WERI-Rb-1 (cell line): Measurements from ENCODE around the gene DICER1.

Experiments used
- DNase-seq: peaks from one replicate; pipeline ENCODE4 v3.0.0-alpha.2; 2020
- H3K27ac ChIP-seq: fragments of 250-450 bp; sonication (Bioruptor Pico); 2 replicates; pipeline ENCODE4 v1.5.1; 2020; ENCODE audit warnings: mild to moderate bottlenecking, moderate library complexity
- H3K27me3 ChIP-seq: fragments of 250-450 bp; sonication (Bioruptor Pico); 2 replicates; pipeline ENCODE4 v1.5.1; 2021; ENCODE audit warnings: mild to moderate bottlenecking, low read depth, moderate library complexity; ENCODE audit not compliant: insufficient read depth, severe bottlenecking
- H3K36me3 ChIP-seq: fragments of 250-450 bp; sonication (Bioruptor Pico); 2 replicates; pipeline ENCODE4 v1.5.1; 2020; ENCODE audit warnings: mild to moderate bottlenecking, moderate library complexity
- H3K4me3 ChIP-seq: 2 replicates; pipeline ENCODE4 v1.5.1; 2011; ENCODE audit warnings: low read depth, mild to moderate bottlenecking, control low read depth, low read length
- H3K9me3 ChIP-seq: fragments of 250-450 bp; sonication (Bioruptor Pico); 2 replicates; pipeline ENCODE4 v1.5.1; 2021; ENCODE audit warnings: mild to moderate bottlenecking, moderate library complexity; ENCODE audit not compliant: severe bottlenecking
- TF ChIP-seq, protein P1 (sequence below): IDR thresholded peaks from 2 replicates; pipeline ENCODE4 v1.5.1; 2011; ENCODE audit warnings: low read depth, mild to moderate bottlenecking, control low read depth, inconsistent platforms, low read length

DICER1 gene

DNA sequence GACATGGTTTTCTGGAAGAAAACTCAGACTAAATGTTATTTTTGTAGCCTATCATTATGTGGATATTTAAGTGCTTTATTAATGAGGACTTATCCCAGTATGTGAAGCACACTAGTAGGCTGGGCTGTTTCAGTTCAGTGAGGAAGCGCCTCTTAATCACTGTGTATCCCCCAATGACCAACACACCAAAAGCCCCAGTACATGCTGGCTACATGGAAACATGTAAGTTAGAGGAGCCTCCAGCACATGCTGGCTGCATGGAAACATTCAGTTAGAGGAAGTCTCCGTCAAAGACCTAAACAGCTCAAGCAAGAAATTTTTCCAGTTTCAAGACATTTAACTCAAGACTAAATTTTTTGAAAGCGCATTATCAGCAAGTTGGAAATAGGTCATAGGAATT, 26.8 kb downstream of the DICER1 start:
- no peak overlapping the region for H3K27ac ChIP-seq
- H3K9me3 ChIP-seq: no peaks in the 10 kb centered on the region
- H3K27me3 ChIP-seq: no peaks in the 10 kb centered on the region
- H3K4me3 ChIP-seq: no peak overlapping the region
- DNase-seq: no peak
- TF ChIP-seq, protein P1, sequence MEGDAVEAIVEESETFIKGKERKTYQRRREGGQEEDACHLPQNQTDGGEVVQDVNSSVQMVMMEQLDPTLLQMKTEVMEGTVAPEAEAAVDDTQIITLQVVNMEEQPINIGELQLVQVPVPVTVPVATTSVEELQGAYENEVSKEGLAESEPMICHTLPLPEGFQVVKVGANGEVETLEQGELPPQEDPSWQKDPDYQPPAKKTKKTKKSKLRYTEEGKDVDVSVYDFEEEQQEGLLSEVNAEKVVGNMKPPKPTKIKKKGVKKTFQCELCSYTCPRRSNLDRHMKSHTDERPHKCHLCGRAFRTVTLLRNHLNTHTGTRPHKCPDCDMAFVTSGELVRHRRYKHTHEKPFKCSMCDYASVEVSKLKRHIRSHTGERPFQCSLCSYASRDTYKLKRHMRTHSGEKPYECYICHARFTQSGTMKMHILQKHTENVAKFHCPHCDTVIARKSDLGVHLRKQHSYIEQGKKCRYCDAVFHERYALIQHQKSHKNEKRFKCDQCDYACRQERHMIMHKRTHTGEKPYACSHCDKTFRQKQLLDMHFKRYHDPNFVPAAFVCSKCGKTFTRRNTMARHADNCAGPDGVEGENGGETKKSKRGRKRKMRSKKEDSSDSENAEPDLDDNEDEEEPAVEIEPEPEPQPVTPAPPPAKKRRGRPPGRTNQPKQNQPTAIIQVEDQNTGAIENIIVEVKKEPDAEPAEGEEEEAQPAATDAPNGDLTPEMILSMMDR: no peak
- peaks cover 53% of the 10 kb centered on the region for H3K36me3 ChIP-seq

DNA sequence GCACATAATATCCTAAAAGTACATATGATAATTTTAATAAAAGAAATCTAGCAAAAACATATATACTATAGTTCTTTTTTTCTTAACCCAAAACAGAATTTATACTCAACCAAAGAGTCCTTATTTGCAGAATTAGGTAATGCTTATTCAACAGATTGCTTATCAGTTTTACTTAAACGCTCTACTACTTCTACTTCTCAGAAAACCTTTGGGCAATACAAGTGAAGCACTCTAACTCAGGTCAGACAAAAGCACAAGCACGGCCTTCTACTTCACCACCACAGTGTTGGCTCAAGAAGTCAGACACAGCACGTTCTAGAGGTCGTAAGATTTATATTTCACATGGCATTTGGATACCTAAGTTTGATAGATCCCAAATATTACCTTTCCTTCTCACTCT, 29.2 kb downstream of the DICER1 start:
- H3K36me3 ChIP-seq: peaks cover 62% of the 10 kb centered on the region

DNA sequence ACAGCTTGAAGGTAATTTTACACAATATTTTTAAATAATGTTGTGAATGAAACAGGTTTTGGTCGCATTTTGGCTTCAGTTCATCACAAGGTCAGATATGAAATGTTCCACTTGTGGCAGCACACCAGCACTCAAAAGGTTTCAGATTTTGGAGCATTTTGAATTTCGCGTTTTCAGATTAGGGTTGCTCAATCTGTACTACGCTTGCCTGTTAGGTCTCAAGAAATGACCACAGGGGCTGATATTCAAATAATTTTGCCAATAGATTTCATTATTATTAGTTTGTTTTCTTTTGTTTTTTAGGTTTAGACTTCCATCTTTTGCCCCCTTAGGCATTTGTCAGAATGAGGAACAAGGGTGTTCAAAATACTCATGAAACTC, 29.8 kb downstream of the DICER1 start:
- Histone ChIP-seq H3K27ac (no peak overlapping the region), H3K9me3 (no peaks in the 10 kb centered on the region), H3K4me3 (no peak overlapping the region), H3K36me3 (peaks cover 59% of the 10 kb centered on the region), H3K27me3 (no peaks in the 10 kb centered on the region)
- DNase-seq: no peak
- TF ChIP-seq, protein P1: no peak

More for the DNA sequence above, 29.2 kb downstream of the DICER1 start:
- Histone ChIP-seq H3K4me3 (no peak overlapping the region), H3K27ac (no peak overlapping the region), H3K9me3 (no peaks in the 10 kb centered on the region), H3K27me3 (no peaks in the 10 kb centered on the region)
- no peak for DNase-seq
- TF ChIP-seq, protein P1: no peak

DNA sequence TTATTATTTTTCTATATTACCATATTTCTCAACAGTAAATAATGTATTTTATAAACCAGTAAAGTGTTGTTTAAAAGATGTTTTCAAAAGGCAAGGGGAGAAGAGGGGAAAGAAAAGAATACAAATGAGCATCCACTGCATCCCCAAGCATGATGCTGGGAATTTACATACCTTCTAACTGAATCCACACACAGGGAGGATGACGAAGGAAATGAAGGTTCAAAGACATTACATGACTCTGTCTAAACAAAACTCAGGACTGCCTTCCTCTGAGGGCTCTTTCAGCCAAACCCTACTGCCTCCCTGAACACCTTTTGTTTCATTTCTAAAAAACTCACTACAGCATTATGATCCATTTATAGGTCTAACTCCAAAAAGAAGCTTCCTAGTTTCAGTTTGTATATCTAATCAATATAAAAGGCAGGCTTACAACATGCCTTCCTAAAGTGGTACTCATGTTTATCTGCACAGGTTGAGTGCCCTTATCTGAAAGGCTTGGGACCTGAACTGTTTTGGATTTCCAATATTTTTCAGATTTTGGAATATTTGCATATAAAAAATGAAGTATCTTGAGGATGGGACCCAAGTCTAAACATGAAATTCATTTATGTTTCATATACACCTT, 30.3 kb downstream of the DICER1 start:
- no peak overlapping the region for H3K4me3 ChIP-seq
- TF ChIP-seq, protein P1: no peak
- no peak for DNase-seq
- H3K27ac ChIP-seq: no peak overlapping the region
- H3K27me3 ChIP-seq: no peaks in the 10 kb centered on the region
- H3K36me3 ChIP-seq: peaks cover 54% of the 10 kb centered on the region
- no peaks in the 10 kb centered on the region for H3K9me3 ChIP-seq

DNA sequence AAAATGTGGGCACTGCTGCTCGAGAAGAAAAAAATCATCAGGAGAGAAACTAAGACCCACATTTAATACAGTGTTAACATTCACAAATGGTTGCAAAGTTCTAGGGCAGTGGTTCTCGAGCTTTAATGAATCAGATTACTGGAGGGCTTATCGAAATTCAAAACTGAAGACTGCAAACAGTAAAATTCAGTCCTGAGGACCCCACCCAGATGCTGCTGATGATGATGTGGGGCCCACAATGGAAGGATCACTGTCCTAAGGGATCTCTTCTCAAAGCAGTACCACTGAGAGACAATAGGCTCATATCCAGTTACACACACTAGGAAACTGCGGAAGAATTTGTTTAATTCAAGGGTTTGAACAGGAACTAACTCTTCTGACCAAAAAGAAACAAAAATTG, 31.4 kb downstream of the DICER1 start:
- H3K36me3 ChIP-seq: peaks cover 45% of the 10 kb centered on the region

More for the DNA sequence above, 31.4 kb downstream of the DICER1 start:
- H3K27ac ChIP-seq: no peak overlapping the region
- no peak for DNase-seq
- no peaks in the 10 kb centered on the region for H3K27me3 ChIP-seq
- TF ChIP-seq, protein P1: no peak
- no peaks in the 10 kb centered on the region for H3K9me3 ChIP-seq
- H3K4me3 ChIP-seq: no peak overlapping the region
